Renal pelvis (tissue), 4 donors: ENCODE results near the gene EYA2. TPM values are rescaled to one million over a fixed set of nuclear protein-coding genes. Genes with fewer than 3 reads are reported as not detected.
"Not testable (repeated sequence)": the region's sequence is repeated elsewhere in the genome, so short reads cannot be mapped to it uniquely, and the experiment has no call there.

Source experiments
- DNase-seq: peaks from one replicate; pipeline ENCODE4 v3.0.0-alpha.2; 2013
- polyA plus RNA-seq, 3 donors: library from polyadenylated mRNA; unstranded; fragments of 120-200 nt; gene quantifications; one replicate each; pipeline ENCODE4 v1.2.1, GENCODE V29; 2013; ENCODE audit not compliant: insufficient read length in 3 of 3

The EYA2 gene
- polyA plus RNA-seq, 3 donors = 0.53 to 0.81 (median 0.78) TPM

- DNase-seq = no peak
Measured at GRCh38 chr20:46930640-46931339, 36.1 kb downstream of the EYA2 start.

- no peak for DNase-seq
Measured at GRCh38 chr20:46931699-46932098, 37.1 kb downstream of the EYA2 start.

- DNase-seq = not testable (repeated sequence)
Measured at GRCh38 chr20:46932439-46932838, 37.8 kb downstream of the EYA2 start.

- DNase-seq = no peak
Measured at GRCh38 chr20:46933150-46933549, 38.5 kb downstream of the EYA2 start.

- no peak for DNase-seq
Measured at GRCh38 chr20:46934746-46935287, 40.2 kb downstream of the EYA2 start.

GRCh38 chr20:46935394-46936017 is 40.9 kb downstream of the EYA2 start:
- DNase-seq = no peak

GRCh38 chr20:46936415-46937156 is 41.9 kb downstream of the EYA2 start:
- peak; percentile 19 for DNase-seq

GRCh38 chr20:46937157-46937523 is 42.5 kb downstream of the EYA2 start:
- DNase-seq = no peak

GRCh38 chr20:46937533-46938226 is 43.0 kb downstream of the EYA2 start:
- DNase-seq = no peak

GRCh38 chr20:46938434-46938833 is 43.8 kb downstream of the EYA2 start:
- DNase-seq = no peak

GRCh38 chr20:46939031-46939965 is 44.7 kb downstream of the EYA2 start:
- no peak for DNase-seq

GRCh38 chr20:46940616-46941015 is 46.0 kb downstream of the EYA2 start:
- no peak for DNase-seq

- no peak for DNase-seq
Measured at GRCh38 chr20:46941404-46941803, 46.8 kb downstream of the EYA2 start.

- DNase-seq = no peak
Measured at GRCh38 chr20:46943861-46944591, 49.4 kb downstream of the EYA2 start.

GRCh38 chr20:46945465-46945864 is 50.8 kb downstream of the EYA2 start:
- no peak for DNase-seq

GRCh38 chr20:46946181-46946624 is 51.6 kb downstream of the EYA2 start:
- DNase-seq = no peak

- DNase-seq = no peak
Measured at GRCh38 chr20:46946796-46947195, 52.2 kb downstream of the EYA2 start.

GRCh38 chr20:46948081-46948480 is 53.4 kb downstream of the EYA2 start:
- no peak for DNase-seq

GRCh38 chr20:46951405-46951804 is 56.8 kb downstream of the EYA2 start:
- DNase-seq = no peak

- no peak for DNase-seq
Measured at GRCh38 chr20:46951840-46952497, 57.3 kb downstream of the EYA2 start.
